CD4-positive, alpha-beta T cell treated with Interferon gamma for 1 hour (primary cell): Measurements from ENCODE around the gene SNUPN.
A peak's percentile ranks its signal among the peaks of the same experiment; 100 is the strongest.
"Not testable (repeated sequence)": the region's sequence is repeated elsewhere in the genome, so short reads cannot be mapped to it uniquely, and the experiment has no call there.

Experiments
- DNase-seq: peaks from one replicate; pipeline ENCODE4 v3.0.0-alpha.2; 2020

The SNUPN gene

GRCh38 chr15:75653347-75653913 lies 27.9 kb upstream of the SNUPN start:
- no peak for DNase-seq

DNA sequence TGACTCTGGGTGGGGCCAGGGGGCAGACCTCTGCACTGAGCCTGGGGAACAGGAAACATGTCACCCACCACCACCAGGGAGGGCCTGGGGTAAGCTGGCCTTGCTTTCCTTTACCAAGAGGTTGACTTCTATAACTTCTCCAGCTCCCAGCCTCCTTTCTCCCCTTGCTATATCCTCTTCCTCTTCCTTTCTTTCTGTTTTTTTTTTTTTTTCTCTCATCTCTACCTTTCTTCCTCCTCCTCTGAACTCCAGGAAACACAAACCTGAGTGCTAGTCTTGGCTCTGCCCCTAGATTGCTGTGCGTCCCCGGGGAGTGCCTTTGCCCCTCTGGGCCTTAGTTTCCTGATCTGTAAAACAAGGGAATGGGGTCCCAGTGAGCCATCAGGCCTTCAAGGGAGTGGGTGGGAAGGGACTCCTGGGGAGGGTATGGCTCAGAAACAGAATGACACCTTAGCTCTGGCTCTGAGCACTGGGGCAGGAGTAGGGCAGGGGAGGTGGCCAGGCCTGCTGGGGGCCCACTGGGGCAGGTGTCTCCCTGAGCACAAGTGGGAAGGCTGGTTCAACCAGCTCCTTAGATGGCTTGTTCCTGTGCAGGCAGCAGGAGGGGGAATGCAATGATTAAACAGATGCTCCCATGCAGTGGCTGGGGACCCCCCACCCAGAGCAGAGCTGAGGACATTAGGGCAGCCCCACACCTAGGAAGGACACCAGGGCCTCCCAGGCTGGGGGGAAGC lies 26.5 kb upstream of the SNUPN start:
- DNase-seq = no peak

DNA sequence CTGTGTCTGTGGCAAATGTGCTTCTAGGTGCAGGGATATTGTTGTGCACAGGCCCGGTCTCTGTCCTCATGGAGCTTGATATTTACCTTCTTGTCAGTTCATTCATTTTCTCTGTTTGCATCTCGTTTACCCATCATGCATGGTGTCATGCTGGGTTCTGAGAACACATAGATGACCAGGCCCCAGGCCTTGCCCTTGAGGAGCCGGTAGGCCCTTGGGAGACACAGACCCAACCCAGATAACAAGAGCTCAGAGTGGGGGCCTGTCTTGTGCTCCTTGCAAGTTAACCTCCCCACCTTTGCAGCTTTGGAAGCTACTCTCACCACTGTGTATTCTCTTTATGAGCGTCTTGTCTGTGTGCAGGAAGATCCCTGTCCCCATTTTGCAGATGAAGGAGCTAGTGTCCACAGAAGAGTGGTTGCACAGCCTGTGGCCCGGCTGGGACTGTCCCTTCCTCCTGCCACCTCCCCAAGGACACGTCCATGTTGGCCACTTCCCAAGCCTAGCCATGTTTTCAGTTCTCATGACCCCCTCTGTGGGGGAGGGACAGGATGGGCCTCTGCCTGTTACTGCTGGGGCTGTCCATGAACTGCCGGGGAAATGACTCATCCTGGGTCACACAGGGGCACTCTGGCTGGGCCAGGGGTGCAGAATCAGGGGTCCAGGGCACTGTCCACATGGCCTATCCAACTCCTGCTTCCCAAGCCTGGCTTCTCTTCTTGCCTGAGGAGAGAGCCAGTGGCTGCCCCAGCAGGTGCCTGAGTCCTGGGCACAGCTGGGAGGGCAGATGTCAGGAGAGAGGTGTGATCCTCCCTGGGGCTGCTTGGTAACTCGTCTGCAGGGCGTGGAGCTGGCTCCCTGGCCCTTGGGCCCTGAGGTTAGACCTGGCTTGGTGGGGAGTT lies 25.6 kb upstream of the SNUPN start:
- no peak for DNase-seq

DNA sequence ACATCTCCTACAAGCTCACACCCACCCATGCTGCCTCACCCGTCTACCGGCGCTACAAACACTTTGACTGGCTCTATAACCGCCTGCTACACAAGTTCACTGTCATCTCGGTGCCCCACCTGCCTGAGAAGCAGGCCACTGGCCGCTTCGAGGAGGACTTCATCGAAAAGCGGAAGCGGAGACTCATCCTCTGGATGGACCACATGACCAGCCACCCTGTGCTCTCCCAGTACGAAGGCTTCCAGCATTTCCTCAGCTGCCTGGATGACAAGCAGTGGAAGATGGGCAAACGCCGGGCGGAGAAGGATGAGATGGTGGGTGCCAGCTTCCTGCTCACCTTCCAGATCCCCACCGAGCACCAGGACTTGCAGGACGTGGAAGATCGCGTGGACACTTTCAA lies 24.3 kb upstream of the SNUPN start:
- no peak for DNase-seq

DNA sequence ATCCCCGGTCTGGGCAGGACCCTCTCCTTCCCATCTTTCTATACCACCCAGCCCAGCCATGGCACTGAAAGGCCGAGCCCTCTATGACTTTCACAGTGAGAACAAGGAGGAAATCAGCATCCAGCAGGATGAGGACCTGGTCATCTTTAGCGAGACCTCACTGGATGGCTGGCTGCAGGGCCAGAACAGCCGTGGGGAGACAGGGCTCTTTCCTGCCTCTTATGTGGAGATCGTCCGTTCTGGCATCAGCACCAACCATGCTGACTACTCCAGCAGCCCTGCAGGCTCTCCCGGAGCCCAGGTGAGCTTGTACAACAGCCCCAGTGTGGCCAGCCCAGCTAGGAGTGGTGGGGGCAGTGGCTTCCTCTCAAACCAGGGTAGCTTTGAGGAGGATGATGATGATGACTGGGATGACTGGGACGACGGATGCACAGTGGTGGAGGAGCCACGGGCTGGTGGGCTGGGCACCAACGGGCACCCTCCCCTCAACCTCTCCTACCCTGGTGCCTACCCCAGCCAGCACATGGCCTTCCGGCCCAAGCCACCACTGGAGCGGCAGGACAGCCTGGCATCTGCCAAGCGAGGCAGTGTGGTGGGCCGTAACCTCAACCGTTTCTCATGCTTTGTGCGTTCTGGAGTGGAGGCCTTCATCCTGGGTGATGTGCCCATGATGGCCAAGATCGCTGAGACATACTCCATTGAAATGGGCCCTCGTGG lies 23.7 kb upstream of the SNUPN start:
- no peak for DNase-seq

DNA sequence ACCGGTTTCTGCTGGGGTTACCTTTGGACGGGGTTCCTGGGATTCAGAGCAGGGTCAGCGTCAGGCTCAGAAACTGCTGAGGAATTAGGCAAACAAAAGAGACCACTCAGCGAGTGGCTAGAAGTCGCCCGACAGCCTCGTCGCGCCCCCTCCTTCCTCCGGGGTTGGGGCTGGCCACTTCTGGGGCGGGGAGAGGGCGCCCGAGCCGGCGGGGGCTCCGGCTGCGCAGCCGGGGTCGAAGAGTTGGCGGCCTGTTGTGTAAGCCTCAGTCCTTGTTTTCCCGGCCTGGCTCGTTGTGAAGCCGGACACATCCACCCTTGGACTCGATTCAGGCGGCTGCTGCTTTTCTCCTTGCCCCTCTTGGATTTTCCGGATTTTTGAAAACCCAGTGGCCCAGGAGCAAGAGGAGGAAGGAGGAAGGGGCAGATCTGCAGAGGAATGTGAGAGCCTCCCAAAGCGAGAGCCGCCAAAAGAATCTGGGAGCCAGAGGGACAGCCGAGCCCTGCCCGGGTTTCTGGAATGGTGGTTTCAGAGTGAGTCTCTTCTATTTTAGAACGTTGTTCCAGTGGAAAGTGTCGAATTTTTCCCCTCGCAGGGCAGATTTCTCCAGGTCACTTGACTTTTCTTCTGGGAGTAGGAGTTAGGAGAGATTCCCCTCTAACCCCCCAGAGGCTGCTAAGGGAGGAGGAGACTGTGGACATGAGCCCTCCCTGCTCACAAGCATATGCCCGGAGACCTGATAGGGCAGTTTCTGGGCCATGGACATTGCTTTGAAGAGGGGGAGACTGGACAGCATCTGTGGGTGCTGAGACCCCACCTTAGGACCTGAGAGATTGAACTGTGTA lies 22.9 kb upstream of the SNUPN start:
- no peak for DNase-seq

DNA sequence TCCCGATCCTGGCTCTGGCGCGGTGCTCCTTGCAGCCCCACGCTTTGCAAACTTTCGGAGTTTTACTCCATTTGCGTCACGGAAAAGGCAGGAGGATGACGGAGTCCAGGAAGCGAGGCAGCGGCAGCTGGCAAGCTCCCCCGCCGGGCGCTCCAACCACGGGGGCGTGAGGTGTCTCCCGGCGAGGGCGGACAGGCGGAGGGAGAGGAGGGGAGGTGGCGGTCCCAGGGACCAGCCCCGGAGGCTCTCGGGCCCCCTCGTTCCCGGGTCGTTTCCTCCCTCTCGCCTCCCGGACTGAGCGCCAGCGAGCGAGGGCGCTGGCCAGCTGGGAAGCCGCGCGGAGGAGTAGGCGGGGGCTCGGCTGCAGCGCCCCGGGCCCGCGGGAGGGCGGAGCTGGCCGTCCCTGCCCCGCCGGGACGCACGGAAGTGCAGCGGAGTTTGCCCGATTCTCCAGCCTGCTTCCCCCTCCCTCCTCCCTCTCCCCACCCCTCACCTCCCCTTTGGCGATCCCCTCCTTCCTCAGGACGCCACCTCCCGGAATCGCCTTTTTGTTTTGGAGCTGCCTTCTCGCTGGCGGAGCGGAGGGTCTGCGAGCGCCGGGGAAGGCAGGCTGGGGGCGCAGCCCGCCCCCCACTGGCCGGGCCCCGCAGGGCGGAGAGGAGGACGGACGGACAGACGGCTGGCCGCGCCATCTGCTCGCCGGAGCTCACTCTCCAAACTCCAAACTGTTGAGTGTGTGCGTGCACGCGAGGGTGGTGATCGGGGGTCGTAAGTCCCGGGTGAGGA lies 22.0 kb upstream of the SNUPN start, which contains the start of gene SNX33:
Gene SNX33 (plus strand): TSS at position 543 of the 786 bp plus-strand sequence. CDS start 1,191 bp downstream, outside the sequence.
- DNase-seq = peak; percentile 26

- DNase-seq = no peak
Observed at GRCh38 chr15:75646944-75647364, 21.4 kb upstream of the SNUPN start.

GRCh38 chr15:75646112-75646943 lies 20.8 kb upstream of the SNUPN start:
- no peak for DNase-seq

DNA sequence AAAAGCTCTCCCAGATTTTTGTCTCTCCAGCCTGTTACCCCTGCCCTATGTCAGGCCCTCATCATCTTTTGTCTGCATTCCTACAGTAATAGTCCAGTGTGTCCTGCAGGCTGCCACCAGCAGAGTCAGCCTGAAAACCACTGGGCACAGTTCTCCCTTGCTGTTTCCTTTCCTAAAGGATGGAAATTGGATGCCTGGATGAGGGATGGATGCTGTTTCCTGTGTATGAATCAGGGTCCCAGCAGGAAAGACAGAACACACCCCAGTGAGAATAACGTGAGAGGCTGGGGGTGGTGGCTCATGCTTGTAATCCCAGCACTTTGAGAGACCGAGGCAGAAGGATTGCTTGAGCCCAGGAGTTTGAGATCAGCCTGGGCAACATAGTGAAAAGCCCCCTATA lies 18.9 kb upstream of the SNUPN start:
- no peak for DNase-seq

- no peak for DNase-seq
Observed at GRCh38 chr15:75641603-75642002, 16.1 kb upstream of the SNUPN start.

- DNase-seq = no peak
Observed at GRCh38 chr15:75641179-75641503, 15.6 kb upstream of the SNUPN start.

DNA sequence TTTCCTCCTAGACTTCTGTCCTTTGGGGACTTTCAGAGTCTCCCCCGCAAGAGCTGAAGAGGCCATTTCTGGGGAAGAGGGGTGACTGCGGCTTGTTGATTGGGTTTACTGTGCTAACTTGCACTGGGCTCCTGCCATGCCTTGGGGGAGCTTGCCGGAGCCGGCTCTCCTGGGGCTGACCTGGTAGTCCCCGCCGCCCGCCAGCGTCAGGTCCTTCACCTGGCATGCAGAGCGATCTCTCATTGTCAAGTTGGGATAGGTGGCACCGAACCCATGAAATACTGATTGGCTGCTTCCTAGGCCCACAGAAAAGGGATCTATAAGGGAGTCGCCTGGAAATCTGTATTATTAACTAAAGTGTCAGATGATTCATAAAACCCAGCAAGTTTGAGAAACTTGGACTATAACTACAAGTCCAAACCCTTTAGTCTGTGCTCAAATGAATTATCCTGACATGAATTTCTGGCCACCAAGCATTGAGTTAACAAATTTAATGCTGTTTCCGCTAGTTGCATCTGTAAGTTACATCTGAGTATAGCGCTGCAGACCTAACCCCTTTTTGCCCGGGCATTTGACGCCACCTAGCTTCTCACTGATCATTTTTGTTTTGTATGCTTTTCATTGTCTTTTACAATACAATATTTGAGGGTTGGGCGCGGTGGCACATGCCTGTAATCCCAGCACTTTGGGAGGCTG lies 15.1 kb upstream of the SNUPN start:
- DNase-seq = peak; percentile 37

GRCh38 chr15:75639709-75640482 lies 14.4 kb upstream of the SNUPN start, which contains the start of gene IMP3:
Gene IMP3, minus strand, starts transcription at chr15:75640224. Its CDS starts 56 bp downstream, at chr15:75640168.
- peak; percentile 91 for DNase-seq

DNA sequence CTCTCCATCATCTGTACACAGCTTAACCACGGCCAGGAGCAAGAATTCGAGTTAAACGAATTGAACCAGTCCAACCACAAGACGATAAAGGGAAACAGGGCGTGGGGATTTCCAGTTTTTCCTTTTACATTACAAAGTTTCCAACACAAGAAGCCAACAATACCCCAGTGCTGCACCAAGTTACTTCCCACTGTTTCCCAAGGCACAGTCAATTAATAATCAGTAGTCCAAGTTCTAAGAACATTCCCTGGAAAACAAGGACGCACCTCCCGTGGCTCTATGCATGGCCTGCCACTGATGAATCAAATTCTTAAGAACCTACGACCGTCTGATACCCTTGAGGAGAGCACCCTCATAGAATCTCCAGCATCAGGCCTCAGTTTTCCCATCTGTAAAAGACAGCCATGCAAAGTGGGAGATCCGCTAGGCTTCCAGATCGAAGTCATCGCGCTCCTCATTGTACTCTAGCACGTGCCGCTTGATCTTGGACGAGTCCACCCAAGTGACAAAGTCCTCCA lies 13.7 kb upstream of the SNUPN start:
- no peak for DNase-seq

DNA sequence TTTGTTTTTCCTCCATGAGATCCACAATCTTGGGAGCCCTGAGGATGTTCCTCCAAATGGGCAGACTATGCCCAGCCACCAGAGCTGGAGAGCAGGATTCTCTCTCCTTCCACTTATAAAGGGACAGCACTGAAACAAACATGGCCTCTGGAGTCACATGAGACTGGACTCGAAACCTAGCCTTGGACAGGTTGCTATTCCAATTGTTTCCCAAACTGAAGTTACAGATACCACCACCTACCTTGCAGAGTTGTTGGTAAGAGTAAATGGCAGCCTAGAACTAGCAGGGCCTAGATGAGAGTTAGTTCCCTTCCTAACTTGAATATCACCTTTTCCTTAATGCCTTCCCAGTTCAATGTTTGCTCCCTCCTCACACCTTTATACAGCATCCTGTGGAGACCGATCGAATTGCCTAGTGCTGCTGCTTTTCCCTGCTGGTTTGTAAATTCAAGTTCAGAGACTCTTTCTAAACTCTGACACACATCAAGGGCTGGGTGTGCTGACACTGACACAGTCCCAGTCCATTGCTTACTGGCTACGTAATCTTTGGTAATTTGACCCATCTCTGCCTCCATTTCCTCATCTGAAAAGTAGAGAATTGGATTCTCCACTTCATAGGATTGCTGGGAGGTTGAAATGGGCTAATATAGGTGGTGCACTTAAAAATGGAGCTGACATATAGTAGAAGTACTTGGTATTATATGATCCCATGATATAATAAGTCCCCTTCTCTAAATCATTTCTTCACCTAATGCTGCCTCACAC lies 11.9 kb upstream of the SNUPN start:
- no peak for DNase-seq

DNA sequence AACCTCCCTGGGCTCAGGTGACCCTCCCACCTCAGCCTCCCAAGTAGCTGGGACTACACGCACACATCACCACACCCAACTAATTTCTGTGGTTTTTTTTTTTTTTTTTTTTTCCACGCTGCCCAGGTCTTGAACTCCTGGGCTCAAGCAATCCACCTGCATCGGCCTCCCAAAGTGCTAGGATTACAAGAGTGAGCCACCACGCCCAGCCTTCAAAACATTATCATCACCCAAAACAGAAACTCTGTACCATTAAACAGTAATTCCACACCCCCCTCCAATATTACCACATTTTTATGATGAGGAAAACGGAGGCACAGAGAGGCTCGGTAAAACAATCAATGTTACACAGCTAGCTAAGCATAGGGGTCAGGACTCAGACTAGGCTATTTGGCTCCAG lies 10.5 kb upstream of the SNUPN start:
- no peak for DNase-seq

DNA sequence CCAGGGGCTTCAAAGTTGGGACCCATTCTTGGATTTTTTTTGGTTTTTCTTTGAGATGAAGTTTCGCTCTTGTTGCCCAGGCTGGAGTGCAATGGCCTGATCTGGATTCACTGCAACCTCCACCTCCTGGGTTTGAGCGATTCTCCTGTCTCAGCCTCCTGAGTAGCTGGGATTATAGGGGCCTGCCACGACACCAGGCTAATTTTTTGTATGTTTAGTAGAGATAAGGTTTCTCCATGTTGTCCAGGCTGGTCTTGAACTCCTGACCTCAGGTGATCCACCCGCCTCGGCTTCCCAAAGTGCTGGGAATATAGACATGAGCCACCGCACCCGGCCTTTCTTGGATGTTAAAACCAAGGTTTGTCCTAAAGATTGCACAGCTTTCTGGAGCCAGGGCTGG lies 8.4 kb upstream of the SNUPN start:
- not testable (repeated sequence) for DNase-seq
